KOPT-K1 (cell line): ENCODE data around the gene TMEM271.
"Not testable (repeated sequence)": the region's sequence is repeated elsewhere in the genome, so short reads cannot be mapped to it uniquely, and the experiment has no call there.

Experiments used
- H3K27ac ChIP-seq: fragments of 200-600 bp; sonication (generic); 2 replicates; pipeline ENCODE4 v1.5.1; 2016; ENCODE audit warnings: antibody characterized with exemption, mild to moderate bottlenecking, low read depth, low read length; ENCODE audit not compliant: poor library complexity, severe bottlenecking
- H3K36me3 ChIP-seq: fragments of 200-600 bp; sonication (generic); 2 replicates; pipeline ENCODE4 v1.5.1; 2017; ENCODE audit warnings: antibody characterized with exemption, mild to moderate bottlenecking, low read length, moderate library complexity; ENCODE audit not compliant: insufficient read depth
- H3K9me3 ChIP-seq: fragments of 200-600 bp; sonication (generic); 2 replicates; pipeline ENCODE4 v1.5.1; 2017; ENCODE audit warnings: antibody characterized with exemption, low read length, mild to moderate bottlenecking; ENCODE audit not compliant: insufficient read depth, poor library complexity, severe bottlenecking

Gene TMEM271

GRCh38 chr4:598925-599324 is 22.8 kb upstream of the TMEM271 start:
- Histone ChIP-seq H3K36me3 (no peaks in the 10 kb centered on the region), H3K9me3 (peaks cover 45% of the 10 kb centered on the region), H3K27ac (no peak overlapping the region)

GRCh38 chr4:592825-593520 is 16.9 kb upstream of the TMEM271 start:
- H3K27ac ChIP-seq: no peak overlapping the region
- H3K9me3 ChIP-seq: peaks cover 27% of the 10 kb centered on the region
- no peaks in the 10 kb centered on the region for H3K36me3 ChIP-seq

GRCh38 chr4:592178-592577 is 16.1 kb upstream of the TMEM271 start:
- H3K36me3 ChIP-seq, H3K27ac ChIP-seq: not testable (repeated sequence)
- H3K9me3 ChIP-seq: peaks cover 33% of the 10 kb centered on the region

GRCh38 chr4:590313-590841 is 14.3 kb upstream of the TMEM271 start:
- Histone ChIP-seq H3K9me3 (peaks cover 33% of the 10 kb centered on the region), H3K27ac (no peak overlapping the region), H3K36me3 (no peaks in the 10 kb centered on the region)

- H3K27ac ChIP-seq: no peak overlapping the region
- peaks cover 33% of the 10 kb centered on the region for H3K9me3 ChIP-seq
- H3K36me3 ChIP-seq: no peaks in the 10 kb centered on the region
These were observed 13.3 kb upstream of the TMEM271 start for GRCh38 chr4:589219-589963.

GRCh38 chr4:588351-588849 is 12.3 kb upstream of the TMEM271 start:
- Histone ChIP-seq H3K27ac (no peak overlapping the region), H3K9me3 (peaks cover 41% of the 10 kb centered on the region), H3K36me3 (no peaks in the 10 kb centered on the region)

- Histone ChIP-seq H3K36me3 (no peaks in the 10 kb centered on the region), H3K27ac (no peak overlapping the region), H3K9me3 (peaks cover 42% of the 10 kb centered on the region)
These were observed 11.7 kb upstream of the TMEM271 start for GRCh38 chr4:587671-588350.

- Histone ChIP-seq H3K36me3 (no peaks in the 10 kb centered on the region), H3K9me3 (peaks cover 37% of the 10 kb centered on the region)
These were observed 7.7 kb upstream of the TMEM271 start for GRCh38 chr4:583820-584219.

GRCh38 chr4:581753-582361 is 5.8 kb upstream of the TMEM271 start:
- Histone ChIP-seq H3K27ac (no peak overlapping the region), H3K36me3 (no peaks in the 10 kb centered on the region), H3K9me3 (peaks cover 38% of the 10 kb centered on the region)

More at GRCh38 chr4:583820-584219, 7.7 kb upstream of the TMEM271 start:
- H3K27ac ChIP-seq: no peak overlapping the region

GRCh38 chr4:581181-581580 is 5.1 kb upstream of the TMEM271 start:
- Histone ChIP-seq H3K9me3 (peaks cover 38% of the 10 kb centered on the region), H3K27ac (no peak overlapping the region), H3K36me3 (no peaks in the 10 kb centered on the region)

- H3K36me3 ChIP-seq: no peaks in the 10 kb centered on the region
- H3K27ac ChIP-seq: no peak overlapping the region
- peaks cover 40% of the 10 kb centered on the region for H3K9me3 ChIP-seq
These were observed 3.6 kb upstream of the TMEM271 start for GRCh38 chr4:579543-580175.

- H3K9me3 ChIP-seq: peaks cover 39% of the 10 kb centered on the region
- no peaks in the 10 kb centered on the region for H3K36me3 ChIP-seq
- no peak overlapping the region for H3K27ac ChIP-seq
These were observed 2.7 kb upstream of the TMEM271 start for GRCh38 chr4:578451-579443.

GRCh38 chr4:577499-578450 is 1.7 kb upstream of the TMEM271 start:
- Histone ChIP-seq H3K36me3 (no peaks in the 10 kb centered on the region), H3K9me3 (peaks cover 38% of the 10 kb centered on the region), H3K27ac (no peak overlapping the region)
